GM18867 (cell line): Measurements from ENCODE around the gene WDFY4.

Source experiments
- ATAC-seq: cut with Tn5 transposase; IDR thresholded peaks from one replicate; pipeline ENCODE4 v1.9.1; 2021; ENCODE audit warnings: mild to moderate bottlenecking, moderate library complexity; ENCODE audit not compliant: unreplicated experiment

The WDFY4 gene

DNA sequence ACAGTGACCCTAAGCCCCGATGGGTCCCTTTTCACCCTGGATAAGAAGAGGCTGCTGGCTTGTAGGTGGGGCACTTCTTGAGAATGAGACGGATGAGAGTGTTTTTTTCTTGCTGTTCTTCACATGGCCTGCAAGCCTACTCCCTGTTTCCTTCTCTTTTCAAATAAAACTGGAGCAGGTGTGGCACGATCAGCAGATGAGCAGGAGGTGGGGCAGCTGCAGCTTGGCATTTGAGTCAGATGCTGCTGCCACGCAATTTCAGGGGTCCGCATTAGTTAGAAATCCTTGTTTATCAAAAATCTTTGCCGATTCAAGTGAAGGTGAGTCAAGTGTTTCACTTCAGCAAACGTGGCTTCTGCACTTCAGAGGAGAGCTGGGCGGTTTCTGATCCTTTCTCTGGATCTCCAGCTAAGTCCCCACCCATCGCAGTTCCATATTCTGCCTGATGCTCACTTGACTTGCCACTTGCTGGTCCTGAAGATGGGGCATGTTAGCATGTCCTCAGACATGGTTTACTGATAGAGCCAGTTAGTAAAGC, 20.8 kb downstream of the WDFY4 start:
- ATAC-seq = no peak

DNA sequence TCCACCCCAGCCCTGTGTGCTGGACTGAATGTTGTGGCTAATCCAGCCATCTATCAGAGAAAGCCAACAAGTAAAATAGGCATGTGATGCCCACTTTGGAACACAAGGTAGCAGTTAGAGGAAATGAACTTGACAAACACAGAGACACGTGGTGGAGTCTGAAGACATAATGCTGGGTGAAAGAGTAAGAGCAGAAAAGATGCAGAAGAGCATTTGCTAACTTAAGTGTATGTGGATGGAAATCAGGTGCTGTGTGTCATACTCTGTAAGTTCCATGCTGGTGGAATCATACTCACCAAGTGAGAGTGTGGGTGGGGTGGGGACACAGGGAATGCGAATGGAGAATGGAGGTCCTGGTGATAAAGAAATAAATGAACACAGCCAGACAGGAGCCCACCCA, 22.8 kb downstream of the WDFY4 start:
- ATAC-seq = no peak

DNA sequence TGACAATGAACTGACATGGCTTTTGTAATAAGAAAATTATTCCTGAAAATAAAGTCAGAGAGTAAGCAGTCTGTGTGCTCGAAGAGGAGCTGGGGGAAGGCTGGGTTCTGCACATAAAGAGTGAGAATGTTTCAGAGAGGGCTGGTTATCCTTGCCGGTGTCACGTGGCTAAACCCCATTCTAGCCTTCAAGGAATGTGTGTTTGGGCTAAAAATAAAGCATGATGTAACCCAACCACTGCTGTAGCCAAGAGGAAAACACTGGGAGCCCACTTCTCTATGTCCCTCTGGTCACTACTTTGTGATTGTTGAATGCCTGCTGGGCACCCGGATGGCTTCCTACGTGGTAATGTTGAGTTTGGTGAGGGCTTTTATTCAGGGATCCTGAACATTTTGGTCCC, 23.5 kb downstream of the WDFY4 start:
- ATAC-seq = no peak

DNA sequence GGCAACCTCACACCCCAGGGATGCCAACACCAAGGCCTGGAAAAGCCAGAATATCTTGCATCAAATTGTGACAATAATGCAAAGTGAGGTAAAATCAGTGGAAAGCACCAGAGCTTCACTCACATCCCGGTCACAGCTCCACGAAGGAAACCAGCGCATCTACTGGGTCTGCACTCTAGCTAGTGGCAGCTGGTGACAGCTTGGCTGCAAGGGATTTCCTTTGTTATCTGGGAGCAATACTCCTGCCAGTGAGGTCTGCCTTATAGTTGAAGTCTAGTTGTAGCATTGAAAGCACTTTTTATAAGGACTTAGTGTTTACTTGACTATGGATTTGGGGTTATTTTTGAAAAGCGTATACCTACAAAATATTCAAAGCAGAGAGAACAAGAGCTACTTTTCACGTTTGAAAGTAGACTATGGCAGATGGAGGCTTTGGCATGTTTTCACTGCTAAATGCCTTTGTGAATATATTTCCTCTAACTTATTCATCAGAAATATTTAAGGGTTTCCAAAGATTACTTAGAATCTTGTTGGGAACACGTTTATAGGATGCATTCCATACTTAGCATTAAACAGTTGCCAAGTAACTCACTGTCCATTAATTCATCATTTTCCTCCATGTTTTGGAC, 26.1 kb downstream of the WDFY4 start:
- no peak for ATAC-seq

DNA sequence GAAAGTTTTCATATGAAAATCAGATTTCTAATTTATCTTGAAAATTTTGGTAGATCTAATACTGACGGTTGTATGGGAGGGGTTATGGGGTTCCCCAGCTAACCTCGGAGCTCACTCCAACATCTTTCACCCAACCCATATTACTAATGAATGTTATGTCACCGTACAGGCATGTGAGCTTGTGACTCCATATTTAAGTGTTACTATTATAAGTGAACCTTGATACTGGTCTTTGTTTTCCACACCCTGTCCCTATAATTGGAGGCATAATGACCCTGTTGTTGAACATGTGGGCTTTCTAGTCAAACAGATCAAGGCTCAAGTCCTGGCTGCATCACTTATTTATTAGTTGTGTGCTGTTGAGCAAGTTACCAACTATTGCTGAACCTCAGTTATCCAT, 27.2 kb downstream of the WDFY4 start:
- ATAC-seq = no peak

DNA sequence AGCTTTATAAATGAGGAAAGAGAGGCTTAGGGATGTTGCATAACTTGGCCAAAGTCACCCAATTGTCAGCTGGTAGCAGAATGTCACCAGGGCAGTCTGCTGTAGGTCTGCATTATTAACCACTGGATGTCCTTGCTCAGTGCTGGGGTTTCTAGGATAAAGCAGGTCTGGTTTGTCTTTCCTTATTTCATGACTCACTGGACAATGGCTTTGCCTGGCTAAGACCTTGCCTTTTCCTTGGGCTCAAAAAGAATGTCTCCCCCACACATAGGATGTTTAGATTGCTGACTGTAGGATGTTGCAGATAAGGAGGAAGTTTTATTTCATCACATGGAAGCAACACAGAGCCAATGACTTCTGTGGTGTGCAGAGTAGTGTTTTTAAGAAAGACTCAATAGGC, 29.4 kb downstream of the WDFY4 start:
- ATAC-seq = no peak

DNA sequence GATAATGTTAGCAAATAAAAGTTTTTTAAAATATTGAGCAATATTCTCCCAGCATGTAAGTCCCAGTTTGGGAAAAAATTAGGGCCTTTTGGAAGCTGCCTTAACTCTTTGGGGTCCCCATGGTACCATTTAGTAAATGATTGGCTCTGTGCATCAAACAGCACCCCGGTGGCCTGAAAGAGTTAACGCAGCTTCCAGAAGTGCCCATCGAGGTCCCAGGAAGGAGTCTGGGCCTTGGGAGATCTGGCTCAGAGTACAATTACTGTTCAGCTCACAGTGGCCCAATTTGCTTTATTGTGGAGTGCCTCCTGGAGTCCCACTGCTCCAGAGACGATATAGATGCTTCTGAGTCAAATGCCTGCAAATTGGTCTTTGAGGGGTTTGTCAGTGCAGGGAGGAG, 31.7 kb downstream of the WDFY4 start:
- no peak for ATAC-seq

DNA sequence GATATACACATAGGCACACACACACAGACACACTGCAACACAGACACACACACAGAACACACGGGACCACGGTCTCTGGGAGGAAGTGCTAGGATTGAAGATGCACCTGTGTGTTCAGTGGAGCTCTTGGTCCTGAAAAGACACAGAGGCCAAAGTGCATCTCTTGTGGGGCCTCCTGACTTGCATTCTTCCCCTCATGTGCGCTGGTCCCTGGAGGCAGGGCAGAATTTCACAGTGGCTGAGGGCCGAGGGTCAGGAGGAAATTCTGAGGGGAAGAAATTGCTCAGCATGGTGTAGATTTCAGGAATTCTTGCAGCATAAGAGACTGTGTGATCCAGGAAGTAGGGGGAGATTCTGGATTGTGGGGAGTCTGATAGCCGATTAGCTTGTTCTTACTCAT, 35.9 kb downstream of the WDFY4 start:
- no peak for ATAC-seq

DNA sequence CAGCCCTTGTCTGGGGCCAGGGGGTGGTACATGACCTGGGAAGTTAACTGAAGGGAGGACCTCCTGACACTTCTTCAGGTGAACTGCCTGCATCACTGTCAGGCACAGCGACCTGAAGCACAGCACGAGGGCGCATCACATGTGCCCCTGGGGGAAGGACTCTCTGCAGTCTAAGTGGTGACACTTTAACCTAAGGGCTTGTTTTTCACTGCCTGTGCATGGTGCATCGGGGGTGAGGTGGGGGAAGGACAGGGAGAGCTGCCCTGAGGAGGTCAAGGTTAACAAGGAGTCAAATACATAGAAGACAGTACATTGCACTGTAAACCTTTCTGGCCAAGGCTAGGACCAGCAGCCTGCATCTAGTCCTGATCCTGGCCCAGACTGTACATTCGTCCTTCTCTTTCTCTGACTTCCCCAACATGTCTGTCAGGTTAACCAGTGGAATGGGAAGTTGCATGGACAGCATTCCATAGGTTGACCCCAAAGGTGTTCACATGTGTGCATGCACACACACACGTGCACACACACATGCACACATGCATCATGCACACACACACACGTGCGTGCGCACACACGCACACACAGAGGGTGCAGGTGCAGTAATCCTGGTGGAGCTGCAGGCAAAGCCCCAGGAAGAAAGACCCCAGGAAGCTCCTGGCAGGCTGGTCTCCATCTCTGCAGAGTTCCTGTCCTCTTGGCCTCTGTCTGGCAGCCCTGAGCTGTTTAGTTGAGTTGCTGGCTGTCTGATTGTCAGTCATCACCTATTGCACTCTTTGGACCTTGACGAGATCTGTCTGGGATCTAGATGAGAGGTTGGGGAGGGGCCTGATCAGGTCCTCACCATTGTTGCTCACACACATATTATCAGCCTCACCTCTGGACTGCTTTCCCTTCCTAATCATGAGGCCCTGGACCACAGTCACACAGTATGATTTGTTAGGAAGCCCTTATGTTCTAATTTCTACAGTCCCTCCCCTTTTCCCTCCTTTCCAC, 37.8 kb downstream of the WDFY4 start:
- no peak for ATAC-seq

DNA sequence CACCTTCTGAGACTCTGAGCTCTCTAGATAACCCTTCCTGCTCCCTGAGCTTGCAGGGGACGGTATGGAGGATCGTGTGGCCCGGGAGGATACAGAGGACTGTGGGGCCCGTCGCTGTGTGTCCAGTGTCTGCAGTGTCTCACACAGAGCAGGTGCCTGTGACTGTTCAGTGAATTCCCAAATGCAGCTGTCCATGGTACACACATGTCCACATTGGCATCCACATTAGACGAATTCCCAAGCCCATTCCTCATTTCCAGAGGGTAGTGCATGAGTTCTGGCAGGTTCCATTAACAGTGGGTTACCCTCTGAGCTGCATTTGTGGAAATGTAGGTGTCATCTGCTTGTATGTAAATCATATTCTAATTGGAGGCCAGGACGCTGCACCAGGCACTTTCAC, 39.5 kb downstream of the WDFY4 start:
- no peak for ATAC-seq

DNA sequence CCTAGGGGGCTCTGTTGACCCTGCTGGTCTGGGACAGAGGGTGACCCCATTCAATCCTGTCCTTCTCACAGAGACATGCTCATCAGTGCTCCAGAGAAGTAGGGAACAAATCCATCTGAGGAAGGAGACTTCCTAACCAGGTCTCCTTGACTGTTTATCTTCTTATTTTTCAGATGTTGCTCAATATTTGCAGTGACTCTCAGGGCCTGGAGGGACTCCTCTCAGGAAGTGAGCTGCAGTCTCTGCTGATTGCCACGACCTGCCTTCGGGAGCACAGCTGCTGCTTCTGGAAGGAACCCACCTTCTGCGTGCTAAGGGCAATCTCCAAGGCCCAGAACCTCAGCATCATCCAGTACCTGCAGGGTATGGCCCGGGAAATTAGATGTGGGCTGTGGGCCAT, 41.0 kb downstream of the WDFY4 start:
- ATAC-seq = no peak

DNA sequence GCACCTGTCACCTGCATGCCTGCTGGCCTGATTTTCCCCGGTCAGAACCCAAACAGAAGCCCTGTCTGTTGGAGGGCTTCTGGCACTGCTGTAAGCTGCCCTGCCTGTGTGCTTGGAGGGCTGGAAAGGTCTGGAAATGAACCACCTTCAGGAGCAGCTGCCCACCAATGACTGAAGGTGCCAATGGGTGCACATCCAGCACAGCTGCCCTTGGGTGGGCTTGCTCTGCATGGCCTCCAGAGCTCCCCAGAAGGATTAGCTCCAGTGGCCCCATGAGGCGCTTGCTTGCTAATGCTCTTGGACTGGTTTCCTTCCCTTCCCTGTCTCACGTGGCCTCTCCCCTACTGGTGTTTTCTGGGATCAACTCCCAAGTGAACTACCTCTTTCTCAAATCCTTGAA, 43.2 kb downstream of the WDFY4 start:
- no peak for ATAC-seq

DNA sequence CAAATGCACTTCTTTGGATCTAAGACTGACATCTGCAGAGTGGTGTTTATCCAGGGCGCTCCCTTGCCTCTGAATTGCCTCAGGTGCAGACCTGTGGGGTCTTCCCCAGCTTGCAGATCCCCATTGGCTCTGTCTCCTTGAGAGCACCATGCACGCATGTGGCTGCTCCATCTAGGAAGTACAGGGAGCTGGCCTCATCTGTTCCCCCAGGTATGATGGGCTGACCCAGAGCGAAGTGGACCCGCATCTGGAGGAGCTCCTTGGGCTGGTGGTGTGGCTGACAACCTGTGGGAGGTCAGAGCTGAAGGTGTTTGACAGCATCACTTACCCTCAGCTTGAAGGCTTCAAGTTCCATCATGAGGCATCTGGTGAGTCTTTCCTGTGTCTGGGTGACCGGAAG, 44.5 kb downstream of the WDFY4 start:
- ATAC-seq = no peak

DNA sequence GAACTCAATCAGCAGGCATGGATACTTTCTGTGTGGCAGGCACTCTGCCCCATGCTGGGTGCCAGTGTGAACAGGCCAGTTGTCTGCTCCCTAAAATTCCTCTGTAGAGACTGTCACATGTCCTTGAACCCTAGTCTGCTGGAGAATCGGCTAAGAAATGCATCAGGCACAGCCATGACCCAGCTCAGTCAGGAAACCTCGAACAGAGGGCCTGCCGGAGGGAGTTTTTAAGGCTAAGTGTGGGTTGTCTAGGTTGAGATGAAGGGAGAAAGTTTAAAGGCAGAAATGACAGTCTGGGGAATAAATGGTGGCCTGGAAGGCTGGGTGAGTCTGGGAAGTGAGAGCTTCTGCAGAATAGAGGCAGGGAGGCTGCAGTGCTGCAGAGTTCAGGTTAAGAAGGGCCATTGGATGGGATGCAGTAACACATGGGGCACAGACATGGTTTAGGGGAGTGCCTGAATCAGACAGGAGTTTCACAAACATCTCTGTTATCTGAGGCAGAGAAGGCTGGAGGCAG, 45.3 kb downstream of the WDFY4 start:
- no peak for ATAC-seq

DNA sequence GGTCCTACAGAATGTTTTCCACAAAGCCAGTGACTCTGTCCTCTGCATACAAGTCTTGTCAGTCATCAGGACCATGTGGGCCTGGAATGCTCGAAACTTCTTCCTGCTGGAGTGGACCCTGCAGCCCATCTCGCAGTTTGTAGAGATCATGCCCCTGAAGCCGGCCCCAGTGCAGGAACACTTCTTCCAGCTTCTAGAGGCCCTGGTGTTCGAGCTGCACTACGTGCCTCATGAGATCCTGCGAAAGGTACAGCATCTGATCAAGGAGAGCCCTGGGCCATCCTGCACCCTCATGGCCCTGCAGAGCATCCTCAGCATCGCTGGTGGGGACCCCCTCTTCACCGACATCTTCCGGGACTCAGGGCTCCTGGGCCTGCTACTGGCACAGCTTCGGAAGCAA, 46.5 kb downstream of the WDFY4 start:
- ATAC-seq = no peak

DNA sequence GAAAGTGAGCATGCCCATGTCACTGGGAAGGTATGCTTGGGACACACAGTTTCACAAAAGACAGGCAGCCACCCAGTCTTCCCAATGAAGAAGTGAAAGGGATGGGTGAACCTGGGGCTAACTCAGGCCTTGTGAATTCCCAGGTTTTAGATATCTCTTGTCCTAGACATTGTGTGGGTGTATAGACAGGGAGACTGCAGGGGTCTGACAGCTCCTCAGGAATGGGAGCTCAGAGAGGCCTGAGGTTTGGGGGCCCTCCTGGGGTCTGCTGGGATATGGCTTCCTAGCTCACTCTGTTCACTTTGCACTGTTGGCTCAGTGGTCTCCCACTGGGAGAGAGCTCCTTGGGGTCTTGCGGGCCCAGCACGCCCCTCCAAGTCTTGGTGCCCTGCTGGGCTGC, 47.0 kb downstream of the WDFY4 start:
- no peak for ATAC-seq

DNA sequence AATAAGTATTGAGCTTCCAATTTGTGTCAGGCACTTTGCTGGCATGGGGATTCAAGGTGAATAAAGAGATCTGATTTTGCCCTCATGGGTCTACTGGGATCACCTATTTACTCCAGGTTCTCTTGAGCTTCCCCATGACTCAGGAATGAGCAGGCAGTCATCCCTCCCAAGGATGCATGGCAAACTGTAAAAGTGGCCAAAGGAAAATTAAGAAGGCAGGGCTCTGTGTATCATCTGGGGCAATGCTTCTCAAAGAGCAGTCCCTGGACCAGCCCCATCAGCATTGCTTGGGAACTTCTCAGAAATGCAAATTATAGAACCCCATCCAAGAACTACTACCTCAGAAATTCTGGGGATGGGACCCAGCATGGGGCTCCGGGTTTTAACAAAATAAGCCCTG, 48.7 kb downstream of the WDFY4 start:
- ATAC-seq = no peak

DNA sequence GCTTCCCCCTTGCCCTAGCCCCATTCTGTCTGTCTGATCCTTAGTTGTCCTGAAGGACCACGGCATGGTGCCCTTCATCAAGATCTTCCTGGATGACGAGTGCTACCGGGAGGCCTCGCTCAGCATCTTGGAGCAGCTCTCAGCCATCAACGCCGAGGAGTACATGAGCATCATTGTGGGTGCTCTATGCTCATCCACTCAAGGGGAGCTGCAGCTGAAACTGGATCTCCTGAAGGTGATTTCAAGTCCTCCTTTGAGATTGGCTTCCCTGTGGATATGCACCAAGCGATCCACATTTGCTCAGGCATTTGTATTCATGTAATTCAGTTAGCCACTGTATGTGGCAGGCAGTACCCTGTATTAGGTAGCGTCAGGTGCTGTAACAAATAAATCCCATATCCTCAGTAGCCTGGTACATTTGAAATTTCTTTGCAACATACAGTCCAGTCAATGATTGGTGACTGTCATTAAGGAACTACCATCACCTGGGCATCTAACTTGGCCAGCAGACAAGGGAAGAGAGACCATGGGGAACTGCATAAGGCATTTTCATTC, 51.2 kb downstream of the WDFY4 start:
- no peak for ATAC-seq

DNA sequence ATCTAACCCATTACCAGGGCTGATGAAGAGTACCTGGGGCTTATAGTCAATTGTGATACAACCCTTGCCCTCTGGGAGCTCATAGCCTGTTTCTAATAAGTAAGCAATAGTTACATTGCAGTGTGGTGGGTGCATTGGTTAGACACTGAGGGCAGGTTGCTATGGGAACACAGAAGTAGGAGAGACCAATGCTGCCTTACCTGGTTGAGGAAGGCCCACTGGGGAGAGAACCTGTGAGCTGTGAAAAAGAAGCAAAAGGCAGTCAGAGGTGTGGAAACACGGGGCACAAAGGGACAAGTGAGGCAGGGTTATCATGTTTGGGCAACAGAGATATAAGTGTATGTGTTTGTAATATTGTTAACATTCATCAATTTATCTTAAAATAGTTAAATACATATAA, 51.9 kb downstream of the WDFY4 start:
- no peak for ATAC-seq

DNA sequence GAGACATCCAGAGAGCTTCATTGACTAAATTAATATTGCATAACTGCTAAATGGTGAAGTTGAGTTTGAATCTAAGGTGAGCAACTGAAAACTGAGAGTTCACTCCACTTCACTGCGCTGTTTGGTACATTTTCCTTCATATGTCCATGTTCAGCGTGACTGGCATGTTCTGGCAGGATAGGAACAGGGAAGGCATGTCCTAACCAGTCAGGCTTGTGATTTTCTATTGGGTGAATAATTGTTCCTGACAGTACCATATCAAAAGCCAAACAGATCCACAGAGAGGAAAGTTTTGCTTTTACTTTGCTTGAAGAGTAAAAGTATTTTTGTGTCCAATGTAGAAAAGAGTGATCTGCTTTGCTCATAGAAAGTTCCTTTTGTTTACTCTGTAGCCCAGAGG, 53.2 kb downstream of the WDFY4 start:
- no peak for ATAC-seq

DNA sequence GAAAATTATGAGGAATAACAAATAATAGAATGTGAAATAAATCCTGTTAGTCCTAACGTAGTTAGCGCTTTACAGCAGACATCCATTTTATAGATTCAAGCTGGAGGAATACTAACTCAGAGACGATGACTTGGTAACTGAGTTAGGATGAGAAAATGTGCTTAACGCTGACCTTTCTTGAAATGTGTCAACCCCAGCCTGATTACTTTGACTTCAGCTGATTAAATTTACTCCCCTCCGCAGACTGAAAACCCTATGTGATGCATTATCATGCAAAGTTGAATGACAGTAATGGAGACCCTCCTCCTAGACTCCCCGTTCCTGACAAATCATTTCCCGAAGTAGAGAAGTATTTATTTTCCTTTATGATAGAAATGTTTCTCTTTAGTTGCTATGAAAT, 54.5 kb downstream of the WDFY4 start:
- ATAC-seq = no peak
